Measurements from ENCODE around the gene KCNH4. TPM values are rescaled to one million over a fixed set of nuclear protein-coding genes. Genes with fewer than 3 reads are reported as not detected.

Gene KCNH4
- total RNA-seq, 2 experiments from 2014 or later = 0.43 to 0.53 TPM

DNA sequence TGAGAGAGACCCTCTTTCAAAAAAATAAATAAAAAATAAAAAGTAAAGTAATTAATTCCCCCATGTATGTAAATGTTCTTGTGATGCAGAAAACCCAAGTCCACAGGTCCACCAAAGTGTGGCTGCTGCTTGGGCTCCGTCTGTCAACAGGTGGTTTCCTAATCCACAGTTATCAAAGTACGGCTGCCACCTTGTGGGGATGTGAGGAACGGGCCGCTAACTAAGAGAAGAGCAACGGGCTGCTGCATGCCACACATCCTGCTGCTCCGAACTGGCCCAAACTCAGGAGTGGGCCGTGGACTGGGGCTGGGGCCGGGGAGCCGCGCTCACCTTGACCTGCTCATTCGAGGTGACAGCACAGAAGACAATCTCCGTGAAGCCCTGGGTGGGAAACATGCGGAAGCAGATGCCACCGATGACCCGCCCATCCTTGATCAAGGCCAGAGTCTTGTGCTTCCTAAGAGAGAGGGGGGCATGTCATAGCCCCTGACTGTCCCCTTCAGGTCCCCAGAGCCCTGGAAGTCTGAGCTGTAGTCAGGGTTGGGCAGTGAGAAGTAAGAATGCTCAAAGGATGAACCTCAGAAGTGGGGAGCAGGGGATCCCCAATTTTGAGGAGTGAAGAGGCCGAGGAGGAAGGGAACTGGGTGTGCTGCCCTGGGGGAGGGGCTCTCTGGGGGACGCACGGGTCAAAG is 64.1 kb downstream of the KCNH4 start:
- DNase-seq (peak; percentile 90), ATAC-seq (peak; percentile 18)
- no peaks in the 10 kb centered on the region for H3K9me3 Mint-ChIP-seq (ENCODE audit: low read depth)
- POLR2A ChIA-PET = no interaction called here
- no peak overlapping the region for H3K4me3 Mint-ChIP-seq
- no peaks in the 10 kb centered on the region for H3K27me3 Mint-ChIP-seq
- CTCF ChIA-PET = interaction anchor here (1.0 to 3.1 kb wide), 5 partner anchors 50 to 97 kb away, joined by 3 to 17 read pairs (median 7); partner anchors contain the start of gene NKIRAS2
- peaks cover 37% of the 10 kb centered on the region for H3K4me1 Mint-ChIP-seq
- intact Hi-C loops (cut with DNase I, micrococcal nuclease) = loop anchor here (1.0 to 2.0 kb wide), 5 partner anchors 50 to 154 kb away; partner anchors contain the start of gene NKIRAS2 (in 1 of the 2)
- H3K36me3 Mint-ChIP-seq (ENCODE audit: low read depth) = peaks cover 39% of the 10 kb centered on the region
- peak overlapping the region; percentile 13 for H3K27ac Mint-ChIP-seq

DNA sequence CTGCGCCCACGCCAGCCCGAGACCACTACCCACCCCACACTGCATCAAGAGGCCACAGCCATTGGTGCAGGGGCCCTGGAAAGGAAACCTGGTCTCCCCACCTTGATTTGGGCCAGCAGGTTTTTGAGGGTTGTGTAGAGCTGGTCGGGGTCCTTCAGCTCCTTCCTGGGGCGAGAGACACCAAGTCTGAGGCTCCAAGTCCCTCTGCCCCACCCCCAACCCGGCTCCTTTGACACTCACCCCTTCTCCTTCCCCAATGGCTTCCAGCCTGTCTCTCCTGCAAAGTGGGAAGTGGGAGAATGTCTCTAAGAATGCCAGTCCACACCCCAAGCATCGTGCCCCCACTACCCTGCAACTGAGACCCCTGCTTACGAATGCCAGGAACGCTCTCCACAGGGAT is 66.8 kb downstream of the KCNH4 start:
- CTCF ChIA-PET = interaction anchor here (0.5 to 3.4 kb wide), 12 partner anchors 11 to 459 kb away, joined by 3 to 22 read pairs (median 4); partner anchors contain the start of genes KCNH4 and NKIRAS2
- Mint-ChIP-seq H3K9me3 (ENCODE audit: low read depth) (no peaks in the 10 kb centered on the region), H3K27me3 (no peaks in the 10 kb centered on the region), H3K4me3 (no peak overlapping the region), H3K36me3 (ENCODE audit: low read depth) (peaks cover 35% of the 10 kb centered on the region), H3K27ac (no peak overlapping the region), H3K4me1 (peaks cover 40% of the 10 kb centered on the region)
- POLR2A ChIA-PET = interaction anchor here (1.1 kb wide), 1 partner anchor 148 kb away, joined by 7 read pairs; the partner anchor contains the start of gene CNP
- DNase-seq (no peak), ATAC-seq (no peak)
- intact Hi-C loops (cut with DNase I, micrococcal nuclease) = loop anchor here in 1 of 2 experiments (5.0 kb wide), 1 partner anchor 173 kb away; the partner anchor contains the start of gene STAT5A

DNA sequence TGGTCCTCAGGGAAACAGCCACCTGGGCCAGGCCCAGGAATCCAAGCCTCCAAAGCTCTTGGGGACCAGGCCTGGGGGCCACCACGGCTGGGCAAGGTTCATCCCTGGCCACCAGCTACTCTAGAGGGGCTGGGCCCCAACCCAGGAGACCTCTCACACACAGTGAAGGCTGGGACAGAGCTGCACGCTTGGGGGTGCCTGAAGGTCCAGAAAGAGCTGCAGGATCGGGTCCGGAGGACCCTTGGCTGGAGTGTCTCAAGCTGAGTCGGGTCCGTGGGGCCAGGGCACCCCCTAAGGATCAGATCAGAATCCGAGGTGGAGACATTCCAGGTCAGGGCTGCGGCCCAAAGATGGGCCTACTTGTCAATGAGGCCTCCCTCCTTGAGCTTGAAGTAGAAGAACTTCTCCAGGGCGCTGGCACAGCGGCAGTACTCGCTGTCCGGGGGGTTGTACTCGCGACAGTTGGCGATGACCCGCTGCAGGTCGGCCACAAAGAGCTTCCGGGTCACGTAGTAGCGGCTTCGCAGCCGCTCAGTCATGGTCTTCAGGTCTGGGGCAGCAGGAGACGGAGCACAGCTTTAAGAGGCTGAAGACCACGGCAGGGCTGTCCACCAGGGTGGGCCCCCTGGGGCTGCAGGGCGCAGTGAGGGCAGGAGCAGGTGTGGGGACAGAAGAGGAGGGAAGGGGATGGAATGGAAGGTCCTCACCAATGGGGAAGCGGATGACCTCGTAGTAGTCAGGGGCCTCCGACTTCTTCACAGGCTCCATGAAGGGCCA is 67.5 kb downstream of the KCNH4 start:
- H3K4me1 Mint-ChIP-seq = peaks cover 33% of the 10 kb centered on the region

DNA sequence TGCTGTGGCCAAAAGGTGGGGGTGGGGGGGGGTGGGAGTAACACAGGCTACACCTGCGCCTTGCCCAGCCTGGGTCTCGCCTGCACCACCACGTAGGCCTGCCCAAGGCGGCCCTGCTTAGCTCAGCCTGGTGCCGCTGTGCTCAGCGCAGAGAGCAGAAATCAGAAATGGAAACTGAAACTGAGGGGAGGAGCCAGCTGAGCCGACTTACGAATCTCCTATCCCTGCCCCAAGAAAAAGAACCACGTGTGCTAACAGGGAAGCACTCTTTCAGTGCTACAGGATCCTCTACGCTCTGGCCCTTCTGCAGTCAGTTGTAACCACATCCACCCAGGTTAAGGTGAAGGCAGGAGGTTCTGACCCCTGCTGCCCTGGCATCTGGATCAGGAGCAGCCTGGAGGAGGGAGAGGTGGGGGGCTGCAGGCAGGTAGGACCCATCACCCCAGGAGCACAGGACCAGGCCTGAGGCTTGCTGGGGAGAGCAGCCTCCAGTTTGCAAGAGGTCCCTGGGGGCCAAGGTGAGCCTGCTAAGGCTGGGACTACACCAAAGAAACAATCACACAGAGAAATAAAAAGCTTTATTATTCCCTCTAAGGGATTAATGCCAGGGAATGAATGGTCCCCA is 68.3 kb downstream of the KCNH4 start, which contains the start of gene DHX58:
DHX58 (minus strand) TSS at position 163 of the 625 bp plus-strand sequence. CDS start 822 bp downstream, outside the sequence.
- H3K36me3 Mint-ChIP-seq (ENCODE audit: low read depth) = peaks cover 27% of the 10 kb centered on the region
- H3K27me3 Mint-ChIP-seq = no peaks in the 10 kb centered on the region
- peak within 1 kb of the TSS; percentile 77 for H3K4me3 Mint-ChIP-seq
- no peaks in the 10 kb centered on the region for H3K9me3 Mint-ChIP-seq (ENCODE audit: low read depth)
- peak within 1 kb of the TSS; percentile 97 for H3K27ac Mint-ChIP-seq
- peak; percentile 89 for DNase-seq
- ATAC-seq = peak; percentile 86
- intact Hi-C loops (cut with DNase I, micrococcal nuclease) = loop anchor here (1.0 to 5.0 kb wide), 4 partner anchors 9 to 194 kb away; partner anchors contain the start of genes RAB5C (in 2 of the 2), ACLY (in 1 of the 2), KAT2A (in 1 of the 2) and STAT5A (in 1 of the 2)
- POLR2A ChIA-PET = interaction anchor here (0.7 to 1.5 kb wide), 4 partner anchors 8 to 147 kb away, joined by 3 to 4 read pairs (median 4); partner anchors contain the start of genes KAT2A and NKIRAS2
- peaks cover 35% of the 10 kb centered on the region for H3K4me1 Mint-ChIP-seq
- CTCF ChIA-PET = interaction anchor here (1.0 to 3.4 kb wide), 11 partner anchors 8 to 150 kb away, joined by 3 to 22 read pairs (median 8); partner anchors contain the start of genes CNP, DNAJC7, KAT2A and KCNH4

More for the DNA sequence above, 67.5 kb downstream of the KCNH4 start:
- ChIA-PET CTCF (interaction anchor here (0.6 to 3.4 kb wide), 11 partner anchors 10 to 460 kb away, joined by 3 to 22 read pairs (median 6); partner anchors contain the start of genes CNP, DNAJC7, KCNH4 and NKIRAS2), POLR2A (interaction anchor here (1.1 to 1.5 kb wide), 2 partner anchors 94 to 147 kb away, joined by 3 to 7 read pairs; partner anchors contain the start of genes CNP and NKIRAS2)
- peak overlapping the region; percentile 97 for H3K27ac Mint-ChIP-seq
- intact Hi-C loops (cut with DNase I, micrococcal nuclease) = loop anchor here (2.0 to 5.0 kb wide), 3 partner anchors 41 to 195 kb away; partner anchors contain the start of genes RAB5C (in 2 of the 2), ACLY (in 1 of the 2) and STAT5A (in 1 of the 2)
- H3K9me3 Mint-ChIP-seq (ENCODE audit: low read depth) = no peaks in the 10 kb centered on the region
- no peaks in the 10 kb centered on the region for H3K27me3 Mint-ChIP-seq
- no peak for ATAC-seq
- peaks cover 29% of the 10 kb centered on the region for H3K36me3 Mint-ChIP-seq (ENCODE audit: low read depth)
- no peak overlapping the region for H3K4me3 Mint-ChIP-seq
- DNase-seq = no peak

DNA sequence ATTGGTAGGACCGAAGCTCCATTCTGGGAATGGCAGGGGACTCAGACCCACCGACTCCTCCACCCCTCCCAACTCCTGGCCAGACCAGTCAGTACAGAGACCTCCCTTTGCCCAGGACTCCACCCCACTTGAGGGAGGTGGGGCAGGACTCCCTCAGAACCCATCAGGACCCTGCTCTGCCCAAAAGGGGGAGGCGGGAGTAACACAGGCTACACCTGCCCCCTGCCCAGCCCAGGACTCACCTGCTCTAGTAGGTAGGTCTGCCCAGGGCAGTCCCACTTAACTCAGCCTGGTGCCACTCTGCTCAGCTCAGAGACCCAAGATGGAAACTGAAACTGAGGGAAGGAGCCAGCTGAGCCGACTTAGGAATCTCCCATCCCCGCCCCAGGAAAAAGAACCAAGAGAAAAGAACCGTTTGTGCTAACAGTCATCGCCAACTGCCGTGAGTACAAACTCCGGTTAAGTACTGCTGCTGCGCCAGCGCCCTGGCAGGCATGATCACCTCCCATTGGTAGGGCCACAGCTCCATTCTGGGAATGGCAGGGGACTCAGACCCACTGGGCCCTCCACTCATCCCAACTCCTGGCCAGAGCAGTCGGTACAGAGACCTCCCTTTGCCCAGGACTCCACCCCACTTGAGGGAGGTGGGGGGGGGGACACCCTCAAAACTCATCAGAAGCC is 68.9 kb downstream of the KCNH4 start:
- ATAC-seq (peak; percentile 9), DNase-seq (peak; percentile 60)

DNA sequence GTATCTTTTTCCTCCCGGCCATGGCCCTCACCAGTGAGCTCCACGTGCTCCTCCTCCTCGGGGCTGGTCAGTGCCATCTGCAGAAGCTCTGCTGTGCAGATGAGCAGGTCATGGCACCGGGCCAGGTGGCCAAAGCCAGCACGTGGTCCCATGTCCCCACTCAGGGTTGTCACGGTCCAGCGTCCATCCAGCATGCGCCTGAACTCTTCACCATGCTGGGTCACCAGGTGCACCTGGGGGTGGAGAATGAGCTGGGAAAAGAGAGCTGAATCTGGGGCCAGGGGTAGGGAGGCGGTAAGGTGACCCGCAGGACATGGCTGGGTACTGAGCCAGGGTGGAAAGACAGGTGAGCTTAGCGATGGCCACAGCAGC is 69.7 kb downstream of the KCNH4 start:
- peaks cover 16% of the 10 kb centered on the region for H3K36me3 Mint-ChIP-seq (ENCODE audit: low read depth)
- POLR2A ChIA-PET = interaction anchor here (0.6 to 1.3 kb wide), 3 partner anchors 10 to 145 kb away, joined by 3 to 4 read pairs (median 4); partner anchors contain the start of gene KAT2A
- DNase-seq (no peak), ATAC-seq (no peak)
- no peak overlapping the region for H3K4me3 Mint-ChIP-seq
- CTCF ChIA-PET = interaction anchor here (0.5 to 3.4 kb wide), 7 partner anchors 10 to 1793 kb away, joined by 3 to 19 read pairs (median 5); partner anchors contain the start of genes DNAJC7 and NKIRAS2
- intact Hi-C loops (cut with DNase I, micrococcal nuclease) = loop anchor here in 1 of 2 experiments (5.0 kb wide), 1 partner anchor 176 kb away; the partner anchor contains the start of gene STAT5A
- H3K27ac Mint-ChIP-seq = peak overlapping the region; percentile 97
- no peaks in the 10 kb centered on the region for H3K27me3 Mint-ChIP-seq
- H3K9me3 Mint-ChIP-seq (ENCODE audit: low read depth) = no peaks in the 10 kb centered on the region
- peaks cover 30% of the 10 kb centered on the region for H3K4me1 Mint-ChIP-seq

More for the DNA sequence above, 68.9 kb downstream of the KCNH4 start:
- Mint-ChIP-seq H3K27ac (peak overlapping the region; percentile 97), H3K36me3 (ENCODE audit: low read depth) (peaks cover 21% of the 10 kb centered on the region), H3K4me3 (peak overlapping the region; percentile 77), H3K27me3 (no peaks in the 10 kb centered on the region), H3K4me1 (peaks cover 35% of the 10 kb centered on the region), H3K9me3 (ENCODE audit: low read depth) (no peaks in the 10 kb centered on the region)
- CTCF ChIA-PET = interaction anchor here (0.6 to 3.4 kb wide), 14 partner anchors 8 to 1793 kb away, joined by 3 to 22 read pairs (median 6); partner anchors contain the start of genes CNP, DHX8, DNAJC7 and KAT2A
- intact Hi-C loops (cut with DNase I, micrococcal nuclease) = loop anchor here (1.0 to 5.0 kb wide), 4 partner anchors 9 to 193 kb away; partner anchors contain the start of genes RAB5C (in 2 of the 2), ACLY (in 1 of the 2), KAT2A (in 1 of the 2) and STAT5A (in 1 of the 2)
- POLR2A ChIA-PET = interaction anchor here (0.5 to 1.5 kb wide), 5 partner anchors 9 to 146 kb away, joined by 3 to 4 read pairs (median 4); partner anchors contain the start of genes KAT2A and NKIRAS2

DNA sequence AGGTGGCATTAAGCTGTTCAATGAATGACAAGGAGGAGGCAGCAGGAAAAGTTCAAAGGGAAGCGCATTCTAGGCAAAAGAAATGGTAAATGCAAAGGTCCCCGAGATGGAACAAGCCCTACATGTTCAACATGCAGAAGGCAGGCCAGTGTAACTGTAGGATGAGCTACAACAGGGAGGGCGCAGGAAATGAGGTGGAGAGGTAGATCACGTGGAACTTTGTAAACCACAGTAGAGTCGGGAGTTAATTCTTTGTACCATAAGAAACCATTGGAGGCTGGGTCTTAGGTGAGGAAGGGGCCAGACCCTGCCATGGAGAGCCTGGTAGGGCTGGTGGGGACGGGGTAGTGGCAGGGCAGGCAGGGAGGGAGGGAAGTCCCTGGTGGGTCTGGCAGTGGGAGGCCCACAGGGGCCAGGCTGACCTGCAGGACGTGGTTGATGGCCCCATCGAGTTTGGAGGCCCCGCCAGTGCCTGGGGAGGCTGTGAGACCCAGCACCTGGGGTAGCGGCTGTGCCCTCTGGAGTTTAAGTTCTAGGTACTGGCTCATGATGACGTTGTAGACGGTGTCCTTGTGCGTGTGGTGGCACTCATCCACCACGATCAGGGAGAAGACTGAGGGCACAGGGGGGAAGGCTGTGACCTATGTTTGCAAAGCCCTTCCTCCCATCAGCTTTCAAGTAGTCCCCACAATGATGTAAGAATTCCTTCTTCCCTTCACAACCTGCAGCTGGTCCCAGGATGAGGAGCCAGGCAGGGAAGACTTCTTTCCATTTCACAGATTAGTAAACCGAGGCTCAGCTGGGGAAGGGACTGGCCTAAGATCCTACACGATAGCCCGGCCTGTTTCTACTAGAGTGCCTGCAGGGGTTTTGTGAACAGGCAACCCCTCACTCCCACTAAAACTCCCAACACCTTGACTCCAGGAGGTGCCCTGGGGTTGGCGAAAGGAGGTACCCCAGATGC is 70.4 kb downstream of the KCNH4 start:
- peaks cover 30% of the 10 kb centered on the region for H3K4me1 Mint-ChIP-seq
- no peak for ATAC-seq
- intact Hi-C loops (cut with DNase I, micrococcal nuclease) = loop anchor here in 1 of 2 experiments (5.0 kb wide), 1 partner anchor 177 kb away; the partner anchor contains the start of gene STAT5A
- ChIA-PET POLR2A (interaction anchor here (0.6 kb wide), 1 partner anchor 9 kb away, joined by 3 read pairs; no protein-coding TSS in a partner anchor), CTCF (interaction anchor here (0.6 to 1.9 kb wide), 4 partner anchors 9 to 147 kb away, joined by 3 to 8 read pairs (median 3); partner anchors contain the start of gene DNAJC7)
- no peaks in the 10 kb centered on the region for H3K9me3 Mint-ChIP-seq (ENCODE audit: low read depth)
- H3K36me3 Mint-ChIP-seq (ENCODE audit: low read depth) = peaks cover 11% of the 10 kb centered on the region
- no peak overlapping the region for H3K4me3 Mint-ChIP-seq
- H3K27ac Mint-ChIP-seq = peak overlapping the region; percentile 97
- H3K27me3 Mint-ChIP-seq = no peaks in the 10 kb centered on the region
- DNase-seq = no peak

DNA sequence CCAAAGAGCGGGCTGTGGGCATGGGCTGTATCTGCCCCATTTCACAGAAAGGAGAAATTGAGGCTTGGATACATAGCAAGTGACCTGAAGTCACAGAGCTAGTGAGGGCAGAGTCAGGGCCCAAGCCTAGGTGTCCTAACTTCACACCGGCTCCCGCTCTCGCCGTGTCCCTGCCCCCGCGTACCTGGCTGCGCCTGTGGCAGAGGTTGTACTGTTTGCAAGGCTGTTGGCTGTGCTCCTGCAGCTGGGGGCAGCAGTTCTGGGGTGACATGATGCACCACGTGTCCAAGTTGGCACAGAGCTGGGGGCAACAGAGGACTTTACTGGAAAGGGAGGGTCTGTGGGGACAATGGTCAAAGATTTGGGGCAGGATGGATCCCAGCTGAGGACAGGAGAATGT is 71.9 kb downstream of the KCNH4 start:
- CTCF ChIA-PET = interaction anchor here (0.9 to 1.1 kb wide), 2 partner anchors 41 to 91 kb away, joined by 3 read pairs; partner anchors contain the start of gene DNAJC7
- no peak for ATAC-seq
- intact Hi-C loops (cut with DNase I, micrococcal nuclease) = no loop called here

More for the DNA sequence above, 71.9 kb downstream of the KCNH4 start:
- POLR2A ChIA-PET = no interaction called here
- H3K4me1 Mint-ChIP-seq = peaks cover 30% of the 10 kb centered on the region
- no peaks in the 10 kb centered on the region for H3K9me3 Mint-ChIP-seq (ENCODE audit: low read depth)
- H3K27ac Mint-ChIP-seq = no peak overlapping the region
- peaks cover 4% of the 10 kb centered on the region for H3K36me3 Mint-ChIP-seq (ENCODE audit: low read depth)
- H3K4me3 Mint-ChIP-seq = no peak overlapping the region
- no peak for DNase-seq
- H3K27me3 Mint-ChIP-seq = no peaks in the 10 kb centered on the region

Data from activated CD4-positive, alpha-beta T cell treated with anti-CD3 and anti-CD28 coated beads for 36 hours (primary cell).